Endodermal cell (in vitro differentiated cells): ENCODE data around the gene GPC3. TPM values are rescaled to one million over a fixed set of nuclear protein-coding genes. Genes with fewer than 3 reads are reported as not detected.

Source experiments
- DNase-seq: peaks from one replicate; pipeline ENCODE4 v3.0.0-alpha.2; 2017
- H3K27ac ChIP-seq: 2 replicates; pipeline ENCODE4 v1.5.1; 2013; ENCODE audit warnings: mild to moderate bottlenecking, low read depth, low read length, moderate library complexity
- H3K27me3 ChIP-seq: 2 replicates; pipeline ENCODE4 v1.6.1; 2013; ENCODE audit warnings: mild to moderate bottlenecking, low read length, moderate library complexity; ENCODE audit not compliant: insufficient read depth, control insufficient read depth, poor library complexity, severe bottlenecking
- H3K36me3 ChIP-seq: 2 replicates; pipeline ENCODE4 v1.7.0; 2013; ENCODE audit warnings: mild to moderate bottlenecking, low read length, moderate library complexity; ENCODE audit not compliant: control insufficient read depth, insufficient read depth
- H3K4me1 ChIP-seq: one replicate; pipeline ENCODE4 v1.7.0; 2013; ENCODE audit warnings: low read length; ENCODE audit not compliant: control insufficient read depth, insufficient read depth
- H3K4me3 ChIP-seq: 2 replicates; pipeline ENCODE4 v1.5.1; 2013; ENCODE audit warnings: mild to moderate bottlenecking, low read length, moderate library complexity
- H3K9ac ChIP-seq: 2 replicates; pipeline ENCODE4 v1.6.1; 2013; ENCODE audit warnings: mild to moderate bottlenecking, low read length, moderate library complexity; ENCODE audit not compliant: poor library complexity, severe bottlenecking; ENCODE audit errors: extremely low read depth
- H3K9me3 ChIP-seq: 2 replicates; pipeline ENCODE4 v1.6.1; 2013; ENCODE audit warnings: mild to moderate bottlenecking, low read length, moderate library complexity; ENCODE audit not compliant: control insufficient read depth
- H3K27ac Mint-ChIP-seq: 2 replicates; pipeline ENCODE4 v1.8.0; 2020; ENCODE audit warnings: mixed read lengths
- H3K27me3 Mint-ChIP-seq: 2 replicates; pipeline ENCODE4 v1.8.0; 2021; ENCODE audit warnings: mild to moderate bottlenecking, mixed read lengths; ENCODE audit not compliant: insufficient read depth
- H3K36me3 Mint-ChIP-seq: 2 replicates; pipeline ENCODE4 v1.8.0; 2020; ENCODE audit warnings: low read depth, mixed read lengths
- H3K4me1 Mint-ChIP-seq: 2 replicates; pipeline ENCODE4 v1.8.0; 2020; ENCODE audit warnings: mixed read lengths
- H3K4me3 Mint-ChIP-seq: 2 replicates; pipeline ENCODE4 v1.8.0; 2020; ENCODE audit warnings: mild to moderate bottlenecking, moderate library complexity, mixed read lengths
- H3K9me3 Mint-ChIP-seq: 2 replicates; pipeline ENCODE4 v1.8.0; 2020; ENCODE audit warnings: mild to moderate bottlenecking, mixed read lengths
- CTCF ChIP-seq: fragments of 200-600 bp; sonication (generic); conservative IDR thresholded peaks from 2 replicates; pipeline ENCODE4 v1.5.0; 2021; ENCODE audit warnings: antibody characterized with exemption, mild to moderate bottlenecking
- WGBS, 2 experiments: methylation state at CpG; one replicate each; pipeline versions ENCODE4 v1.1.5 to v1.1.7; 2013; ENCODE audit warnings: missing lambda C conversion rate in 2 of 2, mixed read lengths in 1 of 2; ENCODE audit not compliant: insufficient coverage in 1 of 2, insufficient read length in 1 of 2; 5-methylcytosine and 5-hydroxymethylcytosine counted together
- total RNA-seq, 2 donors: library from RNA; stranded (reverse); fragmentation: NEBNext Ultra II Directional in 1 of 2; extraction: Animal tissue kit (Norgen Biotek cat#: 25700) in 1 of 2; gene quantifications; 2 replicates in 1 of 2; 3 replicates in 1 of 2; pipeline ENCODE4 v1.2.1, GENCODE V29; 2021

The GPC3 gene
- total RNA-seq, 2 donors from 2014 or later, result 39.5 to 125 TPM

DNA sequence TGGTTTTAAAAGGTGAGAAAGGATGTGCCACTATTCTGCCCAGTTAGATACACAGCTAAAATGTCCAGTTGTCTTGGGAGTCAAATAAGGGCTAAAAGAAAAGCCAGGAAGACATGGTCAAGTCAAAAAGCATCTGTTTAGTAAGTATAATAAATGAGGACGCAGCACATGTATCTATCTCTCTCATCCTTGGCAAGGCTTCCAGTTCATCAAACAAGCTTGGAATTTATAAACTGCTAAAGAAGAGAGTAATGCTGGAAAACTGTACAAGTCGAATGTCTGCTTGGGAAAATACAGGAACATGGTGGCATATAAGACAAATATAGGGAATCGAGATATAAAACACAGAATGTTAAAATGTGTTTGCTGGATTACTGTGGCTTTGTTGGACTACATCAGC lies 106.7 kb downstream of the GPC3 start:
- WGBS, 2 experiments, result 82 to 100% methylated on average over 1 to 2 of the region's 3 CpGs
- no peak for DNase-seq
- no peaks in the 10 kb centered on the region for H3K27me3 Mint-ChIP-seq
- peaks cover 47% of the 10 kb centered on the region for H3K4me1 Mint-ChIP-seq
- H3K9me3 Mint-ChIP-seq, result no peaks in the 10 kb centered on the region
- no peaks in the 10 kb centered on the region for H3K36me3 Mint-ChIP-seq
- no peaks in the 10 kb centered on the region for H3K9me3 ChIP-seq
- H3K36me3 ChIP-seq, result no peaks in the 10 kb centered on the region
- no peak overlapping the region for H3K27ac ChIP-seq
- no peak overlapping the region for H3K4me3 Mint-ChIP-seq
- no peaks in the 10 kb centered on the region for H3K4me1 ChIP-seq
- H3K9ac ChIP-seq, result no peak overlapping the region
- no peak for TF ChIP-seq CTCF
- H3K27ac Mint-ChIP-seq, result no peak overlapping the region
- H3K4me3 ChIP-seq, result no peak overlapping the region
- no peaks in the 10 kb centered on the region for H3K27me3 ChIP-seq

GRCh38 chrX:133876646-133877045 lies 108.7 kb downstream of the GPC3 start:
- no peak overlapping the region for H3K4me3 ChIP-seq
- no peak for TF ChIP-seq CTCF
- H3K27ac ChIP-seq, result no peak overlapping the region
- H3K36me3 Mint-ChIP-seq, result no peaks in the 10 kb centered on the region
- H3K4me3 Mint-ChIP-seq, result no peak overlapping the region
- no peaks in the 10 kb centered on the region for H3K9me3 ChIP-seq
- H3K36me3 ChIP-seq, result no peaks in the 10 kb centered on the region
- no peak overlapping the region for H3K9ac ChIP-seq
- no peaks in the 10 kb centered on the region for H3K4me1 ChIP-seq
- no peak for DNase-seq
- H3K27ac Mint-ChIP-seq, result no peak overlapping the region
- peaks cover 6% of the 10 kb centered on the region for H3K27me3 ChIP-seq
- H3K27me3 Mint-ChIP-seq, result no peaks in the 10 kb centered on the region
- peaks cover 40% of the 10 kb centered on the region for H3K4me1 Mint-ChIP-seq
- H3K9me3 Mint-ChIP-seq, result no peaks in the 10 kb centered on the region

DNA sequence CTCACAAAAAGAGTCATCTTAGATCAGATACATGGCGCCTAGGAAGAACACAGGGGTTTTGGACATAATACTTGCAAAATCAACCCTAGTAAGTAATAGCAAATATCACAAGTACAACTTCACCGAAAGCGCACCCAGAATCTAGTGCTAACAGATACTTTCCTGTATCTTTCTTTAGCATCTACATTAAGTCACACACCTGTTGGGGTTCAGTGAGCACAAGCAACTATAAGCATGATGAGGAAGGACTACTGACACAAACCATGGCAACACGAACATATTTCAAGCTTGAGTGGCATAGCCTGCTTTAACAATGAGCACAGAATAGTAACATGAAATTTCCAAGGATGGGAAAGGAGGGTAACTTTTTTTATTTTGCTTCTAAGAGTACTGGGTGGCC lies 116.1 kb downstream of the GPC3 start:
- peaks cover 16% of the 10 kb centered on the region for H3K27me3 Mint-ChIP-seq
- Histone ChIP-seq H3K27me3 (peaks cover 22% of the 10 kb centered on the region), H3K4me3 (no peak overlapping the region), H3K9me3 (no peaks in the 10 kb centered on the region), H3K36me3 (no peaks in the 10 kb centered on the region), H3K27ac (no peak overlapping the region), H3K9ac (no peak overlapping the region), H3K4me1 (no peaks in the 10 kb centered on the region)
- DNase-seq, result no peak
- H3K36me3 Mint-ChIP-seq, result peaks cover 17% of the 10 kb centered on the region
- H3K9me3 Mint-ChIP-seq, result peaks cover 27% of the 10 kb centered on the region
- H3K4me1 Mint-ChIP-seq, result peaks cover 9% of the 10 kb centered on the region
- 80 to 95% methylated on average over 1 to 4 of the region's 4 CpGs for WGBS, 2 experiments
- H3K4me3 Mint-ChIP-seq, result no peak overlapping the region
- H3K27ac Mint-ChIP-seq, result no peak overlapping the region
- TF ChIP-seq CTCF, result no peak
